GM10266 (cell line): ENCODE results near the gene POU2F1.

Experiments used
- DNase-seq: peaks from one replicate; pipeline ENCODE4 v3.0.0; 2012; ENCODE audit errors: extremely low spot score
- TF ChIP-seq, protein P1 (sequence below): IDR thresholded peaks from 2 replicates; pipeline ENCODE4 v1.5.1; 2012; ENCODE audit warnings: mild to moderate bottlenecking, low read depth; ENCODE audit not compliant: control insufficient read depth, insufficient read depth; ENCODE audit errors: missing control alignments

POU2F1 gene

DNA sequence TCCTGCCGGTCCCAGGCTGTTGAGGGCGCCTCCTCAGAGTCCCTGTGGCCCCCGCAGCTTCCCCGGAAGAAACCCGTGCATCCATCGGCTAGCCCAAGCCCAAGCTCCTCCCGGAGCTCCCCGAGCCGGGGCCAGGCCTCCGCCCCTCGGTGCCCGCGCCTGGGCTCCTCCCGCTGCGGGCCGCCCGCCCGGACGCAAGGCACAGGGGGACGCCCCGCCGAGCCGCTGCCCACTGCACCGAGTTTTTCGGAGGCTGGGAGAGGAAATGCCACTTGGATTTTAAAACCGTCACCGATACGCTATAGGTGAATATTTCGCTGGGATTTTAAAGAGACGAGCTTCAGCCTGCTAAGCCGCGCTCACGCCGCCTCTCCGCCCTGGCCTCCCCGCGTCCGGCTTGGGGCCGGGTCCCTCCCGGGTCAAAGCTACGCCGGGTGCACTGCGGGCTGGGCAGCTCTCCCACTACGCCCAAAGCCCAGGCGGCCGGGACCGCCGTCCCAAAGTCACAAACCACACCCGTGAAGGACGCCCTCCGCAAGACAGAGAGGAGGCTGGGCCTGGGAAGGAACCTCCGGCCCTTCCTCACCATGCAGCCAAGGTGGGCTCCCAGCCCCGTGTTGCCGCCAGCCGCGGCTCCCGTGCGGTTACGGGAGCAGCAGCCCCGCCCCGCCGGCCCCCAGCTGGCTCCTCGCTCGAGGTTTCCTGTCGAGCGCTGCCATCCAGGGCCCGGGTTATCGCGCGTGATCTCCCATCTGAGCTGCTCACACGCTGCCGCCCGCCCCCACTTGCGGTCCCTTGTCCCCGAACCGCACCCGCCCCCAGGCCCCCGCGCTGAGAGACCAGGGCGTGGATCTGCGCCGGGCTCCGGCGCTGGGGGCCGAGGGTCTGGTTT, 234.5 kb downstream of the POU2F1 start:
- DNase-seq = peak; percentile 74
- TF ChIP-seq, protein P1, sequence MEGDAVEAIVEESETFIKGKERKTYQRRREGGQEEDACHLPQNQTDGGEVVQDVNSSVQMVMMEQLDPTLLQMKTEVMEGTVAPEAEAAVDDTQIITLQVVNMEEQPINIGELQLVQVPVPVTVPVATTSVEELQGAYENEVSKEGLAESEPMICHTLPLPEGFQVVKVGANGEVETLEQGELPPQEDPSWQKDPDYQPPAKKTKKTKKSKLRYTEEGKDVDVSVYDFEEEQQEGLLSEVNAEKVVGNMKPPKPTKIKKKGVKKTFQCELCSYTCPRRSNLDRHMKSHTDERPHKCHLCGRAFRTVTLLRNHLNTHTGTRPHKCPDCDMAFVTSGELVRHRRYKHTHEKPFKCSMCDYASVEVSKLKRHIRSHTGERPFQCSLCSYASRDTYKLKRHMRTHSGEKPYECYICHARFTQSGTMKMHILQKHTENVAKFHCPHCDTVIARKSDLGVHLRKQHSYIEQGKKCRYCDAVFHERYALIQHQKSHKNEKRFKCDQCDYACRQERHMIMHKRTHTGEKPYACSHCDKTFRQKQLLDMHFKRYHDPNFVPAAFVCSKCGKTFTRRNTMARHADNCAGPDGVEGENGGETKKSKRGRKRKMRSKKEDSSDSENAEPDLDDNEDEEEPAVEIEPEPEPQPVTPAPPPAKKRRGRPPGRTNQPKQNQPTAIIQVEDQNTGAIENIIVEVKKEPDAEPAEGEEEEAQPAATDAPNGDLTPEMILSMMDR = no peak

DNA sequence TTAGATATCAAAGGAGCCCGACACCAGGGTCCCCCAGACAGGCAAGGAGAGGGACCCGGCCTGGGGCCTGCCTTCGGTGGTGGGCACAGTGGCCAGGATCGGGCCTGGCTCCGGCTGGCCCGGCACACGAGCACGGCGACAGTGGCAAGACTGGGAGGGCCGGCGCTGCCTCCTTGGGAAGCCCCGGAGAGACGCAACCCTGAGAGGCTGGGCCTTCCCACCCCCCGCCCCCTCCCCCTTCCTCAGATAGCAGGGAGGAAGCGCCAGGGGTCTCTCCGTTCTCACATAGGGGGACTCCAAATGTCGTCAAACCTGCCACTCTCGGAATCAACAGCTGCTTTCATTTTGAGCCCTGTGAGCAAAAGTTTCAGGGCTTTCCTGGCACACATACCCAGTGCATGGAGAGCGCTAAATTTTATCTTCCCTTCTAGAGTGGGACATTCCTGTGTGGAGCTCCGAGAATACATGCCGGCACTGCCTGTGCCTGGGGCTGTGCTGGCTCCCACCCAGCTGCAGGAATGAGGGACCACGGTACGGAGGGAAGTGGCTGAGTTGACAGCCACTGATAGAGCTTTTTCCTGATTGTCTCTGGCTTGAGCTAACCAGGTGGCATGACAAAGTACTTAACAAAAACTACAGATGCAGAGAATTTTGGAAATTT, 235.2 kb downstream of the POU2F1 start:
- peak; percentile 67 for DNase-seq

GRCh38 chr1:167456524-167456923, 235.8 kb downstream of the POU2F1 start:
- DNase-seq = no peak
- TF ChIP-seq, protein P1 = no peak

More for the DNA sequence above, 235.2 kb downstream of the POU2F1 start:
- TF ChIP-seq, protein P1 = no peak

DNA sequence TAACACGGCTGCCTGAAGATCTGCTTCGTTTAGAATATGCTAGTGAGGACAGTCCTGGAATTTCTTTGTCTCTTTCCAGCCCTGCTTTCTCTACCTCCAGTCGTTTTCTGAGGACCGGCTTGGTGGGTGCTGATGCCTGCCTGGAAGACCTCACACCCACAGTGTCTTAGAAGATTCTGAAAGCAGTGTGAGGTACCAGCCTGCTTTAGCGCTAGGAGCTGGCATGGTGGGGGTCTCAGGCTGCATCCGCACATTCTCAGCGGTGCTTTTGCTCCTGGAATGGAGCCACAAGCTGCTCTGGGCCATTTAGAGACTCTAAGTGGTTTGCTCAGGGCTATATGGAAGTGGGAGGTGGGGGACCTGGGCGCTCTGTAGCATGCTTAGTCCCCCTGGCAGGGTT, 236.2 kb downstream of the POU2F1 start:
- TF ChIP-seq, protein P1 = no peak
- DNase-seq = no peak

GRCh38 chr1:167457936-167458584, 237.4 kb downstream of the POU2F1 start:
- no peak for DNase-seq
- TF ChIP-seq, protein P1 = no peak

DNA sequence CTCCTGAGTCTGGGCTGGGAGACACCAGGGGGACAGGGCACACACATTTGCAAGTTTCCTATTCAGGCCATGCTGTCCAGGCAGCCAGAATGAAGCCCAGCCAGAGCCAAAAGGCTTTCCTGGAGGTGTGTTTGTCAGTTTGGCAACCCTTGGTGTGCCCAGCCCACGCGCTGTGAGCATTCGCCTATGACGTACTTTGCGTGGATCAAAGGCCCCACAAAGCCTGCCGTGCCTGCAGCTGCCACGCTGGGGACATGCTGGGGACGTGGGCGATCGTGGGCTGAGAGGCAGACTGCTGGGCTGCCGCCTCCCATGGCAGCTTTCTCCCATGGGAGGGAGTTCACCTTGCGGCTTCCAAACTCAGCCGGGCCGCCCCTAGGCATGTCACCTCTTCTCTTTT, 240.2 kb downstream of the POU2F1 start:
- no peak for DNase-seq
- TF ChIP-seq, protein P1 = no peak
